Measurements from ENCODE around the gene SP5. TPM values are rescaled to one million over a fixed set of nuclear protein-coding genes. Genes with fewer than 3 reads are reported as not detected.

Gene SP5
- total and polyA plus RNA-seq, 2 donors (not counting 1 experiment from before 2014, with no cell fraction given), result not detected

DNA sequence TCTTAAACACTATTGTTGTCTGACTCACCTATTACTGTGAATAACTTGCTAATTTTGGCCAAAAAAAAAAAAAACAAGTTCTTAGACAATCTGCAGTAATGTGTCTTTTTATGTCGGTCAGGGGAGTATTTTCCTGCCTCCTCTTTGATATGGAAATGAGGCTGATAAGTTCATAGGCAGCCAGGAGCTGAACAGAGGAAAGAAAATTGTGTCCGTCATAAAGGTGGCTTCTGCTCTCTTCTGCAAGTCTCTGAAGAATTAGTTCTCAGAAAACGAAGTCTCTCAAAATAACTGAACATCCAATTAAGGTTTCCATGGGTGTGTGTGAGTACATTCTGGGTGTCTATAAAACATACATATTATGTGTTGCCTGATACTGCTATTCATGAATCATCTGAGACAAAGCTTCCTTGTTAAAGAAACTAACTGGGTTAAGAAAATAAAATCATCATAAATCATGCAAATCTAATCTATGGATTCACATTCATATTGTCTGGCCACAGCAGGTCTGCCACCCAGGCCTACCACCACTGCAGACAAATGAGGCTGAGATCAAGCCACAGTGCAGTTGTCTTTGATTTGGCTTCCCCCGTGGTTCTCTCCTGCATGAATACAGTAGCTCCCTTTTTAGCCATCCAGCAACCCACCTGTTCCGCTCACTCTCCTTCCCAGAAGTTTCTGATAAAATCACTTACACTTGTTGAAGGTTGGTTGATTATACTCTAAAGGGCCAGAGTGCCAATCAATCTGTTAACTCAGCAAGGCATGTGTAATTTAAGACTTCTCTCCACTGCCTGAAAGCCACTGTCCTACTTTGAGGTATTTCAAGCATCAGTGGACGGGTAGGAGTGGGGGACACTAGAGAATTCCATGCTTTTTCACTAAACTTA is 19.4 kb upstream of the SP5 start:
- intact Hi-C loops (cut with micrococcal nuclease), result no loop called here
- no peak for ATAC-seq (ENCODE audit: low read depth)
- Mint-ChIP-seq H3K9me3 (ENCODE audit: insufficient read depth) (no peaks in the 10 kb centered on the region), H3K27ac (no peak overlapping the region), H3K4me1 (no peaks in the 10 kb centered on the region), H3K4me3 (no peak overlapping the region), H3K27me3 (peaks cover 30% of the 10 kb centered on the region)
- no peak overlapping the region for H3K9ac ChIP-seq (ENCODE audit: low read length)
- H3K79me2 ChIP-seq (ENCODE audit: control insufficient read depth, insufficient read depth, low read length), result no peaks in the 10 kb centered on the region
- no peak overlapping the region for H2AFZ ChIP-seq (ENCODE audit: insufficient read depth, low read depth, low read length, poor library complexity, severe bottlenecking)
- no peak overlapping the region for H3K4me2 ChIP-seq (replicated peaks; ENCODE audit: low read depth, low read length, poor library complexity, severe bottlenecking)
- no peaks in the 10 kb centered on the region for H3K9me3 ChIP-seq (ENCODE audit: control extremely low read depth in 1 of 3, control insufficient read depth in 2 of 3, insufficient read depth in 1 of 3, low read length in 2 of 3)
- H3K4me1 ChIP-seq (ENCODE audit: control insufficient read depth in 2 of 2, insufficient read depth in 2 of 2, low read length in 2 of 2), result no peaks in the 10 kb centered on the region
- DNase-seq, result no peak
- POLR2A ChIA-PET, result no interaction called here
- WGBS (ENCODE audit: insufficient coverage), result 67% methylated on average over 1 of the region's 6 CpGs
- CTCF ChIA-PET, result no interaction called here
- H3K36me3 ChIP-seq (replicated peaks in 1 of 2; ENCODE audit: control extremely low read depth in 1 of 2, control insufficient read depth in 1 of 2, extremely low read depth in 1 of 2, insufficient read depth in 2 of 2, low read length in 1 of 2), result no peaks in the 10 kb centered on the region
- H3K27ac ChIP-seq (ENCODE audit: low read length in 2 of 2), result no peak overlapping the region
- peaks cover 0 to 3% (median 0%) of the 10 kb centered on the region in 4 experiments for H3K27me3 ChIP-seq (replicated peaks in 1 of 4; ENCODE audit: control extremely low read depth in 1 of 4, control insufficient read depth in 3 of 4, insufficient read depth in 4 of 4, low read length in 3 of 4)
- H3K4me3 ChIP-seq (ENCODE audit: control extremely low read depth in 1 of 5, extremely low read depth in 1 of 5, insufficient read depth in 1 of 5, low read depth in 2 of 5, low read length in 4 of 5), result no peak overlapping the region
- no peaks in the 10 kb centered on the region for H4K20me1 ChIP-seq (ENCODE audit: control insufficient read depth, insufficient read depth, low read length, poor library complexity, severe bottlenecking)
- TF ChIP-seq, protein P1, sequence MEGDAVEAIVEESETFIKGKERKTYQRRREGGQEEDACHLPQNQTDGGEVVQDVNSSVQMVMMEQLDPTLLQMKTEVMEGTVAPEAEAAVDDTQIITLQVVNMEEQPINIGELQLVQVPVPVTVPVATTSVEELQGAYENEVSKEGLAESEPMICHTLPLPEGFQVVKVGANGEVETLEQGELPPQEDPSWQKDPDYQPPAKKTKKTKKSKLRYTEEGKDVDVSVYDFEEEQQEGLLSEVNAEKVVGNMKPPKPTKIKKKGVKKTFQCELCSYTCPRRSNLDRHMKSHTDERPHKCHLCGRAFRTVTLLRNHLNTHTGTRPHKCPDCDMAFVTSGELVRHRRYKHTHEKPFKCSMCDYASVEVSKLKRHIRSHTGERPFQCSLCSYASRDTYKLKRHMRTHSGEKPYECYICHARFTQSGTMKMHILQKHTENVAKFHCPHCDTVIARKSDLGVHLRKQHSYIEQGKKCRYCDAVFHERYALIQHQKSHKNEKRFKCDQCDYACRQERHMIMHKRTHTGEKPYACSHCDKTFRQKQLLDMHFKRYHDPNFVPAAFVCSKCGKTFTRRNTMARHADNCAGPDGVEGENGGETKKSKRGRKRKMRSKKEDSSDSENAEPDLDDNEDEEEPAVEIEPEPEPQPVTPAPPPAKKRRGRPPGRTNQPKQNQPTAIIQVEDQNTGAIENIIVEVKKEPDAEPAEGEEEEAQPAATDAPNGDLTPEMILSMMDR (IDR thresholded peaks at IDR 0.05), result no peak
- no peak for TF ChIP-seq EZH2 (IDR thresholded peaks at IDR 0.05; ENCODE audit: borderline replicate concordance, insufficient read depth, low read depth, low read length, poor library complexity, severe bottlenecking)

DNA sequence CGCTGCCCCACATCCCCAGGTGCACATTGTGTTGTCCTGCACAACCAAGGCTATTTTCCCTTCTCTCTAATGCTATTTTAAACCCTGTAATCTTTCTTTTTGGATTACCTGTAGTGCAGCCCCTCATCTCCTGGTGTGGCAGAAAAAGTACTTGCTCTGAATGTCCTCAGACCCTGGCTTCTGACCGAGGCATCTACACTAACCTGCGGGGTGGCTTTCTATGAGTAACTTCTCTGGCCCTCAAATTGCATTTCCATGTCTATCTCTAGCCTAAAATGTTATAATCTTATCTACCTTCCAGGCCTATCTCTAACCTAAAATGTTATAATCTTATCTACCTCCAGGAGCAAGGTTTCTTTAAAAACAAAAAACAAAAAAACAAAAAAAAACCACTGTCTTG is 18.2 kb upstream of the SP5 start:
- no peaks in the 10 kb centered on the region for H3K9me3 Mint-ChIP-seq (ENCODE audit: insufficient read depth)
- CTCF ChIA-PET, result no interaction called here

More for the DNA sequence above, 18.2 kb upstream of the SP5 start:
- no peak overlapping the region for H3K4me3 Mint-ChIP-seq
- no peak for ATAC-seq (ENCODE audit: low read depth)
- Histone ChIP-seq H3K27me3 (replicated peaks in 1 of 4; ENCODE audit: control extremely low read depth in 1 of 4, control insufficient read depth in 3 of 4, insufficient read depth in 4 of 4, low read length in 3 of 4) (peaks cover 0 to 6% (median 0%) of the 10 kb centered on the region in 4 experiments), H2AFZ (ENCODE audit: insufficient read depth, low read depth, low read length, poor library complexity, severe bottlenecking) (no peak overlapping the region), H3K9ac (ENCODE audit: low read length) (no peak overlapping the region), H3K4me1 (ENCODE audit: control insufficient read depth in 2 of 2, insufficient read depth in 2 of 2, low read length in 2 of 2) (no peaks in the 10 kb centered on the region), H3K9me3 (ENCODE audit: control extremely low read depth in 1 of 3, control insufficient read depth in 2 of 3, insufficient read depth in 1 of 3, low read length in 2 of 3) (no peaks in the 10 kb centered on the region), H3K79me2 (ENCODE audit: control insufficient read depth, insufficient read depth, low read length) (no peaks in the 10 kb centered on the region), H3K36me3 (replicated peaks in 1 of 2; ENCODE audit: control extremely low read depth in 1 of 2, control insufficient read depth in 1 of 2, extremely low read depth in 1 of 2, insufficient read depth in 2 of 2, low read length in 1 of 2) (no peaks in the 10 kb centered on the region), H3K4me2 (replicated peaks; ENCODE audit: low read depth, low read length, poor library complexity, severe bottlenecking) (no peak overlapping the region), H4K20me1 (ENCODE audit: control insufficient read depth, insufficient read depth, low read length, poor library complexity, severe bottlenecking) (no peaks in the 10 kb centered on the region), H3K4me3 (ENCODE audit: control extremely low read depth in 1 of 5, extremely low read depth in 1 of 5, insufficient read depth in 1 of 5, low read depth in 2 of 5, low read length in 4 of 5) (no peak overlapping the region), H3K27ac (ENCODE audit: low read length in 2 of 2) (no peak overlapping the region)
- H3K4me1 Mint-ChIP-seq, result no peaks in the 10 kb centered on the region
- WGBS (ENCODE audit: insufficient coverage), result 77% methylated on average over 3 of the region's 3 CpGs
- no peak for DNase-seq
- POLR2A ChIA-PET, result no interaction called here
- H3K27ac Mint-ChIP-seq, result no peak overlapping the region
- intact Hi-C loops (cut with micrococcal nuclease), result no loop called here
- H3K27me3 Mint-ChIP-seq, result peaks cover 38% of the 10 kb centered on the region
- TF ChIP-seq, protein P1 (IDR thresholded peaks at IDR 0.05), result no peak
- TF ChIP-seq EZH2 (IDR thresholded peaks at IDR 0.05; ENCODE audit: borderline replicate concordance, insufficient read depth, low read depth, low read length, poor library complexity, severe bottlenecking), result no peak

Data from B cell (primary cell).